Ovary (tissue), 9 donors: ENCODE measurements around the gene RAX. TPM values are rescaled to one million over a fixed set of nuclear protein-coding genes. Genes with fewer than 3 reads are reported as not detected.

Experiments used
- DNase-seq, 5 donors: peaks; one replicate each; pipeline ENCODE4 v3.0.0-alpha.2; 2019 to 2020
- H3K27ac ChIP-seq, 2 donors: fragments of 200-600 bp; one replicate each; pipeline versions ENCODE4 v1.5.1 to v1.8.0; 2019 to 2022
- H3K27me3 ChIP-seq: fragments of 200-600 bp; one replicate; pipeline ENCODE4 v1.8.0; 2022
- H3K36me3 ChIP-seq: fragments of 200-600 bp; sonication (generic); one replicate; pipeline ENCODE4 v1.5.1; 2019
- H3K4me1 ChIP-seq: one replicate; pipeline ENCODE4 v1.8.1; 2013; ENCODE audit warnings: mild to moderate bottlenecking, moderate library complexity; ENCODE audit not compliant: insufficient read depth
- H3K4me3 ChIP-seq: fragments of 200-600 bp; sonication (generic); one replicate; pipeline ENCODE4 v1.5.1; 2017
- H3K9me3 ChIP-seq, 2 donors: fragments of 200-600 bp in 1 of 2; sonication (generic) in 1 of 2; one replicate each; pipeline versions ENCODE4 v1.5.1 to v1.8.1; 2013 to 2019; ENCODE audit warnings: mild to moderate bottlenecking in 1 of 2, moderate library complexity in 1 of 2
- EP300 ChIP-seq: sonication (generic); formaldehyde crosslinking; IDR thresholded peaks from one replicate; pipeline ENCODE4 v1.6.1; 2017; ENCODE audit warnings: antibody characterized with exemption
- POLR2A ChIP-seq: fragments of 450-650 bp; IDR thresholded peaks from one replicate; pipeline ENCODE4 v1.6.1; 2017; ENCODE audit warnings: antibody characterized with exemption, mild to moderate bottlenecking, moderate library complexity
- WGBS, 3 donors: extraction: QIAGEN DNeasy Blood & Tissue Kit in 1 of 3; methylation state at CpG; one replicate each; pipeline versions ENCODE4 v1.1.5 to v1.1.7; 2013 to 2017; 5-methylcytosine and 5-hydroxymethylcytosine counted together
- intact Hi-C, 4 donors: fragments of 100-400 bp; cut with DNase I; formaldehyde crosslinking; loops; one replicate each; pipeline versions ENCODE4 v1.11.0 to v1.15.1; 2022 to 2023
- polyA plus RNA-seq, 2 donors: library from polyadenylated mRNA; stranded (reverse); fragments of 200-250 nt in 1 of 2; fragments of 350-450 nt in 1 of 2; fragmentation: Illumina TruSeq in 1 of 2; extraction: RNeasy Lipid Tissue Mini Kit (QIAGEN cat#74804) in 1 of 2; gene quantifications; one replicate each; pipeline ENCODE4 v1.2.3, GENCODE V29; 2013 to 2014
- total RNA-seq, 7 donors: library from RNA; depleted of rRNA in 2 of 7; stranded (reverse); fragments of >200 nt in 2 of 7; fragmentation: NEBNext Ultra II Directional in 3 of 7; extraction: Animal tissue kit (Norgen Biotek cat#: 25700) in 3 of 7; gene quantifications; one replicate each; pipeline versions ENCODE4 v1.1.0 to v1.2.4, GENCODE V29; 2016 to 2023
- TF ChIP-seq, protein P1 (sequence below), 3 donors: fragments of 450-650 bp in 2 of 3; fragments of 200-600 bp in 1 of 3; IDR thresholded peaks; one replicate each; pipeline versions ENCODE4 v1.5.1 to v1.8.0; 2016 to 2022; ENCODE audit warnings: antibody characterized with exemption in 3 of 3, mild to moderate bottlenecking in 1 of 3
- donor health status: DM: no; HTN: no; CAD: no; lungs with moderate emphysema.
- donor health status: DM: no; HTN: no; CAD: no.
- donor health status: Bipolar disorder and iron deficiency.
- donor health status: DM: yes; HTN: yes; CAD: no.
- donor health status: DM: no; HTN: no; CAD: no.
- donor health status: DM: yes; HTN: yes; CAD: no.

RAX gene
- total and polyA plus RNA-seq, 9 donors: not detected

DNA sequence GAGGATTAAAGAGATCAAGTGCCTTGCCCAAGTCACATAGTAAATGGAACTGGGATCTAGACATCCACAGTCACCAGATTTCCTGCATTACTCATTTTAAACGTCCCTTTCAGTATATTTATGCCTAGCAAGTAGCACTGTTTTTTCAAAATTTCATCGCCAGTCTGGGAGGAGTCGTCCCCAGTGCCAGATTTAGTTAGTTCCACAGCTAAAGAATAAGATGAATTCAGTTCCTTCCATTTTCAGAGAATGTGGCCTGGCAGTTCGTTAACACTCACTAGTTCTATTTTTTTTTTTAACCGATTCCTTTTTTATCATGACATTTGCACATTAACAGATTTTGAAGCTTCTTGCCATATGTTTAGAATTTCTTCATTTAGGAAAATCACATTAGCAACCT is 42.1 kb downstream of the RAX start:
- no peak for TF ChIP-seq EP300
- TF ChIP-seq, protein P1, sequence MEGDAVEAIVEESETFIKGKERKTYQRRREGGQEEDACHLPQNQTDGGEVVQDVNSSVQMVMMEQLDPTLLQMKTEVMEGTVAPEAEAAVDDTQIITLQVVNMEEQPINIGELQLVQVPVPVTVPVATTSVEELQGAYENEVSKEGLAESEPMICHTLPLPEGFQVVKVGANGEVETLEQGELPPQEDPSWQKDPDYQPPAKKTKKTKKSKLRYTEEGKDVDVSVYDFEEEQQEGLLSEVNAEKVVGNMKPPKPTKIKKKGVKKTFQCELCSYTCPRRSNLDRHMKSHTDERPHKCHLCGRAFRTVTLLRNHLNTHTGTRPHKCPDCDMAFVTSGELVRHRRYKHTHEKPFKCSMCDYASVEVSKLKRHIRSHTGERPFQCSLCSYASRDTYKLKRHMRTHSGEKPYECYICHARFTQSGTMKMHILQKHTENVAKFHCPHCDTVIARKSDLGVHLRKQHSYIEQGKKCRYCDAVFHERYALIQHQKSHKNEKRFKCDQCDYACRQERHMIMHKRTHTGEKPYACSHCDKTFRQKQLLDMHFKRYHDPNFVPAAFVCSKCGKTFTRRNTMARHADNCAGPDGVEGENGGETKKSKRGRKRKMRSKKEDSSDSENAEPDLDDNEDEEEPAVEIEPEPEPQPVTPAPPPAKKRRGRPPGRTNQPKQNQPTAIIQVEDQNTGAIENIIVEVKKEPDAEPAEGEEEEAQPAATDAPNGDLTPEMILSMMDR (IDR thresholded peaks at IDR 0.05): no peak
- TF ChIP-seq POLR2A: no peak
- Histone ChIP-seq H3K27me3 (no peaks in the 10 kb centered on the region), H3K9me3 (no peaks in the 10 kb centered on the region), H3K4me1 (no peaks in the 10 kb centered on the region), H3K36me3 (no peaks in the 10 kb centered on the region), H3K4me3 (no peak overlapping the region), H3K27ac (no peak overlapping the region)
- DNase-seq: no peak
- WGBS, 3 donors: 75 to 80% (median 78%) methylated on average over 5 of the region's 5 CpGs
- intact Hi-C loops: no loop called here

- Histone ChIP-seq H3K4me1 (no peaks in the 10 kb centered on the region), H3K4me3 (no peak overlapping the region), H3K27me3 (no peaks in the 10 kb centered on the region), H3K36me3 (no peaks in the 10 kb centered on the region), H3K27ac (no peak overlapping the region), H3K9me3 (no peaks in the 10 kb centered on the region)
- intact Hi-C loops: no loop called here
- no peak for DNase-seq
- WGBS, 3 donors: 58 to 67% (median 66%) methylated on average over 6 of the region's 6 CpGs
- TF ChIP-seq EP300: no peak
- no peak for TF ChIP-seq POLR2A
- TF ChIP-seq, protein P1 (IDR thresholded peaks at IDR 0.05): no peak
Observed at GRCh38 chr18:59229701-59230443, 43.4 kb downstream of the RAX start.

DNA sequence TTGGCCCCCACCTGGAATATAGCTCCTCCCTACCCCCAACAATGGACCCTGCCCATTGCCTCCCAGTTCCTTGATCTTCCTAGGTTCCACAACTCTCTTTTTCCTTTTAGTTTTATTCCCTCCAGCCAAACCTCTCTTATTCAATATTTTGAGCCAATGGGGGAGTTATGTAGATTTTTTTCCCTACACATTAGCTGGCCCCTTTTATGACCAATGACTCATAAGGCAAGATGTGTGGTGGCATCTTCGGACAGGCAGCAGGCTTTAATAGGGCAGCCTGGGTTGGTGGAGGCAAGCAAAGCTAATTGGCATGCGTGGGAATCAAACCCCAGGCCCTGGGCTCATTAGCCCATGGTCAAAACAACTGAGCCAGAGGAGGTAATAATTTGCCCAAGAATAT is 44.1 kb downstream of the RAX start:
- Histone ChIP-seq H3K9me3 (no peaks in the 10 kb centered on the region), H3K4me3 (no peak overlapping the region), H3K27ac (no peak overlapping the region), H3K27me3 (no peaks in the 10 kb centered on the region), H3K4me1 (no peaks in the 10 kb centered on the region), H3K36me3 (no peaks in the 10 kb centered on the region)
- 90 to 96% (median 91%) methylated on average over 2 of the region's 2 CpGs for WGBS, 3 donors
- no peak for DNase-seq
- TF ChIP-seq POLR2A (no peak), EP300 (no peak)
- TF ChIP-seq, protein P1 (IDR thresholded peaks at IDR 0.05): no peak
- intact Hi-C loops: no loop called here

- Histone ChIP-seq H3K4me3 (no peak overlapping the region), H3K9me3 (no peaks in the 10 kb centered on the region), H3K4me1 (no peaks in the 10 kb centered on the region), H3K36me3 (no peaks in the 10 kb centered on the region), H3K27ac (no peak overlapping the region), H3K27me3 (no peaks in the 10 kb centered on the region)
- DNase-seq: no peak
- intact Hi-C loops: no loop called here
- WGBS, 3 donors: 3 to 11% (median 4%) methylated on average over 1 of the region's 1 CpG
- TF ChIP-seq POLR2A: no peak
Observed at GRCh38 chr18:59228351-59228750, 44.9 kb downstream of the RAX start.

GRCh38 chr18:59222341-59222740 is 50.9 kb downstream of the RAX start:
- H3K4me1 ChIP-seq: no peaks in the 10 kb centered on the region
- intact Hi-C loops: no loop called here
- no peak overlapping the region for H3K27ac ChIP-seq
- 69 to 84% (median 72%) methylated on average over 2 of the region's 2 CpGs for WGBS, 3 donors
- no peaks in the 10 kb centered on the region for H3K36me3 ChIP-seq
- no peaks in the 10 kb centered on the region for H3K9me3 ChIP-seq
- TF ChIP-seq POLR2A (no peak), EP300 (no peak)
- TF ChIP-seq, protein P1 (IDR thresholded peaks at IDR 0.05): no peak
- no peak for DNase-seq
- H3K27me3 ChIP-seq: no peaks in the 10 kb centered on the region
- no peak overlapping the region for H3K4me3 ChIP-seq
